ENCODE results near the gene PFDN2. TPM values are rescaled to one million over a fixed set of nuclear protein-coding genes. Genes with fewer than 3 reads are reported as not detected.

The PFDN2 gene
- total and polyA plus RNA-seq, 10 of the 15 experiments (the other 5 are each of a cell fraction or from before 2014, with no cell fraction given): 30.0 to 141 (median 80.5) TPM

- TF ChIP-seq, protein P1, sequence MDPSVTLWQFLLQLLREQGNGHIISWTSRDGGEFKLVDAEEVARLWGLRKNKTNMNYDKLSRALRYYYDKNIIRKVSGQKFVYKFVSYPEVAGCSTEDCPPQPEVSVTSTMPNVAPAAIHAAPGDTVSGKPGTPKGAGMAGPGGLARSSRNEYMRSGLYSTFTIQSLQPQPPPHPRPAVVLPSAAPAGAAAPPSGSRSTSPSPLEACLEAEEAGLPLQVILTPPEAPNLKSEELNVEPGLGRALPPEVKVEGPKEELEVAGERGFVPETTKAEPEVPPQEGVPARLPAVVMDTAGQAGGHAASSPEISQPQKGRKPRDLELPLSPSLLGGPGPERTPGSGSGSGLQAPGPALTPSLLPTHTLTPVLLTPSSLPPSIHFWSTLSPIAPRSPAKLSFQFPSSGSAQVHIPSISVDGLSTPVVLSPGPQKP (IDR thresholded peaks at IDR 0.05; ENCODE audit: low read depth, low read length): no peak
- TF ChIP-seq ATF7 (IDR thresholded peaks at IDR 0.05; ENCODE audit: low read depth): 0 out of 2 replicates have a peak, but pooled peaks have one; percentile 25
- no peak for TF ChIP-seq SPI1 (IDR thresholded peaks at IDR 0.05; ENCODE audit: borderline replicate concordance, insufficient read depth, low read depth, low read length)
- TF ChIP-seq TAF1 (IDR thresholded peaks at IDR 0.05; ENCODE audit: borderline replicate concordance, low read depth, low read length): peak; percentile 78; the same call in 1 of the 2 replicates
- TF ChIP-seq RBBP5 (conservative IDR thresholded peaks at IDR 0.05): no peak
- TF ChIP-seq BACH1 (IDR thresholded peaks at IDR 0.05; ENCODE audit: borderline replicate concordance): peak; percentile 72; the same call in 1 of the 2 replicates
- peak; percentile 43; the same call in 1 of the 2 replicates for TF ChIP-seq POLR2AphosphoS2 (IDR thresholded peaks at IDR 0.05; ENCODE audit: low read depth, low read length)
- 0 out of 2 replicates have a peak, but pooled peaks have one; percentile 24 for TF ChIP-seq POLR2AphosphoS5 (IDR thresholded peaks at IDR 0.05; ENCODE audit: low read length)
- TF ChIP-seq IKZF2 (IDR thresholded peaks at IDR 0.05): peak; percentile 70 to 78
- TF ChIP-seq MYC (IDR thresholded peaks at IDR 0.05; ENCODE audit: insufficient read depth, insufficient read length, insufficient replicate concordance, low read length, severe bottlenecking): no peak
- TF ChIP-seq ZSCAN29 (IDR thresholded peaks at IDR 0.05): 0 out of 2 replicates have a peak, but pooled peaks have one; percentile 12
- 0 out of 2 replicates have a peak, but pooled peaks have one; percentile 25 for TF ChIP-seq RUNX3 (IDR thresholded peaks at IDR 0.05; ENCODE audit: low read length)
- TF ChIP-seq ZBED1 (IDR thresholded peaks at IDR 0.05; ENCODE audit: borderline replicate concordance): no peak
- peak; percentile 82; the same call in 1 of the 2 replicates for TF ChIP-seq CHD2 (IDR thresholded peaks at IDR 0.05; ENCODE audit: borderline replicate concordance, low read depth, low read length)
- no peak for TF ChIP-seq ZNF592 (IDR thresholded peaks at IDR 0.05)
- TF ChIP-seq NR2C2 (IDR thresholded peaks at IDR 0.05; ENCODE audit: borderline replicate concordance, control insufficient read depth, insufficient read length, low read depth): no peak
- TF ChIP-seq USF2 (IDR thresholded peaks at IDR 0.05; ENCODE audit: borderline replicate concordance, low read depth, low read length): no peak
- TF ChIP-seq ZNF24 (IDR thresholded peaks at IDR 0.05): peak; percentile 50; the same call in 1 of the 2 replicates
- TF ChIP-seq BCL11A (IDR thresholded peaks at IDR 0.05; ENCODE audit: low read depth, low read length): no peak
- no peak for TF ChIP-seq NFYB (IDR thresholded peaks at IDR 0.05; ENCODE audit: insufficient read depth, low read depth, low read length)
- no peak for TF ChIP-seq NRF1 (conservative IDR thresholded peaks at IDR 0.05; ENCODE audit: low read depth, low read length)
- peak in 1 of 2 experiments; percentile 94; a peak in 2 of 3 replicates for TF ChIP-seq EGR1 (IDR thresholded peaks at IDR 0.05; ENCODE audit: borderline replicate concordance in 1 of 2, low read depth in 2 of 2, low read length in 2 of 2)
These were observed 14.8 kb upstream of the PFDN2 start, which contains the start of gene DEDD (continued) for GRCh38 chr1:161132410-161133219.
